ENCODE data around the gene MAML3. TPM values are rescaled to one million over a fixed set of nuclear protein-coding genes. Genes with fewer than 3 reads are reported as not detected.

Gene MAML3
- total RNA-seq, 4 donors from 2014 or later, result 18.2 to 42.7 (median 28.6) TPM

DNA sequence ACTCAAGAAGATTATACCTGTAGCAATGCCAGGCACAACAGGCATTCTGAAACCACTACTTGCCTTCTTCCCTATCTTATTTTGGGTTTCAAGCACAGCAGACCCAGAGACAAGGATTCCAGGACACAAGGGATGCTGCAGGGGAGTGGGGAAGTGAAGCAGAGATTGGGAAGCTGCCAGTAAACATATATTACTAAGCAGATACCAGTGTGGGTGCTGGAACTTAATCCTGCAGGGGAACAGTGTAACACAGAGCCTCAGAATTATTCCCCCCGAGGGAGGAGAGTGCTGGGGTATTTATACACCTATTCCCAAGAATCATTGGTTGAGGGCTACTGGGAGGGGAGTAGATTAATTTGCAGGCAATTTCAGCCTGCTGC is 33.3 kb upstream of the MAML3 start:
- WGBS, result 50% methylated on average over 1 of the region's 1 CpG
- Histone ChIP-seq H3K4me1 (peaks cover 32% of the 10 kb centered on the region), H3K27ac (peak overlapping the region; percentile 35), H3K36me3 (no peaks in the 10 kb centered on the region), H3K27me3 (no peaks in the 10 kb centered on the region), H3K4me3 (no peak overlapping the region), H3K9me3 (no peaks in the 10 kb centered on the region)
- DNase-seq (ENCODE audit: low spot score in 2 of 2), result no peak
- TF ChIP-seq POLR2A (IDR thresholded peaks at IDR 0.05), result no peak
- no peak for TF ChIP-seq POLR2AphosphoS5 (IDR thresholded peaks at IDR 0.05)
- no peak for TF ChIP-seq EP300 (IDR thresholded peaks at IDR 0.05)
- no peak for TF ChIP-seq CTCF (IDR thresholded peaks at IDR 0.05)

DNA sequence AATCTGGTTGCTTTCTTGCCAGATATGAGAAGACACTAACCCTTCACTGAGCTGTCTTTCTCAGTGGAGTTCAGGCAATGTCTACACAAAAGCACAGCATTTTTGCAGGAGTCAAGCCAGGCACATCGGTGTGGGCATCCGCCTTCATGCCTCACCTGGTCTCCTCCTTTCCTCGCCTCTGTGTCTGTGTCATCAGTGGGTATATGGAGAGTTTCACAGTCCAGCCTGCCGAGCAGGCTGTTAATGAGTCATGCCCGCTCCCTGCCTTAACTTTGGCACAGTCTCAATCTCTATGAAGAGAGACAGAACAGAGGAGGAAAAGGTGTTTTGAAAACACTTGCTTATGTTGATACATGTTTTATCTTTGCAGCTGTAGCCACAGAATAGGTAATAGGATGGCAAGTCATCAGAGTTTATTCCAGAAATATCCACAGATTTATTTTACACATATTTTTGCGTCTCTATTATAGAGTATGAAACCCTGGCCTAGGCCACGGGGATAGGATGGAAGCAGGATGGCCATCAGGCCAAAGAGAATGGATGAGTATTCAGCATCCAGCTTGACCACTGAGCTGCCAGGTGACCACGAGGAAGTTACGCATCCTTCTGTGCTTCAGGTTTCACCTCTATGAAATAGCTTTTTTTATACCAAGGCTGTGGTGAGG is 32.8 kb upstream of the MAML3 start:
- no peaks in the 10 kb centered on the region for H3K27me3 ChIP-seq
- 54% methylated on average over 9 of the region's 9 CpGs for WGBS
- TF ChIP-seq EP300 (IDR thresholded peaks at IDR 0.05), result no peak
- no peak for TF ChIP-seq POLR2A (IDR thresholded peaks at IDR 0.05)
- no peak for TF ChIP-seq POLR2AphosphoS5 (IDR thresholded peaks at IDR 0.05)
- no peak for TF ChIP-seq CTCF (IDR thresholded peaks at IDR 0.05)
- no peak for DNase-seq (ENCODE audit: low spot score in 2 of 2)
- H3K27ac ChIP-seq, result peak overlapping the region; percentile 49
- no peaks in the 10 kb centered on the region for H3K9me3 ChIP-seq
- no peaks in the 10 kb centered on the region for H3K36me3 ChIP-seq
- no peak overlapping the region for H3K4me3 ChIP-seq
- H3K4me1 ChIP-seq, result peaks cover 32% of the 10 kb centered on the region

- 73% methylated on average over 8 of the region's 8 CpGs for WGBS
Observed at GRCh38 chr4:140186082-140186438, 32.1 kb upstream of the MAML3 start.

DNA sequence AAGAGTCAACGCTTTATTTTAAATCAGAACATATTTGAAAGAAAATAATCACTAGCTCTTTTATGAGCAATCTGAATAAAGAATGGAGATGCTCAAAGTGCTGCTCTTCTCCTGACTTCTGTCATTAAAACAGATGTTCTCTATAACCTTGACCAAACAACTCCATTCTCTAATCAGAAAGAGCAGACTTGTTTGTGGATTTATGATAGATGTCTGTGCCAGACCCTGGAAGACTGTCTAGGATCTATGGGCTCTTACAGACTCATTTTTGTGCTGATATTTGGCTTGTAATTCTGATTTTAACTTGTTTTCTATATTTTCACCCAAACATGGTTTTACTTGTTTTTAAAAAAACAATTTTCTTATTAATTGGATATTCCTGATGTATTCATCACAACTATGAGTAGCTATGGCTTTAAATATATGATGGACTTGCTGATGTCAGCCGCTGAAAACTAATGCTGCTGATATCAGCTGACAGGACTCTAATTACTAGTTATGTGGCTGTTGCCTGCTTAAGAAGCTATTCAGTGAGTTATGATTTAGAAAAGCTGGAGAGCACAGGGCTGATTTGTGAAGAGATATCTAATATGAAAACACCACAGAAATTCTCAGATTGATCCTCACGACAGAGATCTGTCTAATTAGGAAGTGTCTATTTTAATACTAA is 31.6 kb upstream of the MAML3 start:
- Histone ChIP-seq H3K4me1 (peaks cover 32% of the 10 kb centered on the region), H3K27me3 (no peaks in the 10 kb centered on the region), H3K36me3 (no peaks in the 10 kb centered on the region), H3K9me3 (no peaks in the 10 kb centered on the region), H3K27ac (peak overlapping the region; percentile 49), H3K4me3 (no peak overlapping the region)
- DNase-seq (ENCODE audit: low spot score in 2 of 2), result no peak
- 56% methylated on average over 3 of the region's 3 CpGs for WGBS
- TF ChIP-seq CTCF (IDR thresholded peaks at IDR 0.05) (no peak), POLR2AphosphoS5 (IDR thresholded peaks at IDR 0.05) (no peak), POLR2A (IDR thresholded peaks at IDR 0.05) (no peak), EP300 (IDR thresholded peaks at IDR 0.05) (no peak)

More at GRCh38 chr4:140186082-140186438, 32.1 kb upstream of the MAML3 start:
- Histone ChIP-seq H3K27me3 (no peaks in the 10 kb centered on the region), H3K4me1 (peaks cover 32% of the 10 kb centered on the region), H3K4me3 (no peak overlapping the region), H3K36me3 (no peaks in the 10 kb centered on the region), H3K27ac (peak overlapping the region; percentile 49), H3K9me3 (no peaks in the 10 kb centered on the region)
- DNase-seq (ENCODE audit: low spot score in 2 of 2), result no peak
- TF ChIP-seq CTCF (IDR thresholded peaks at IDR 0.05) (no peak), POLR2AphosphoS5 (IDR thresholded peaks at IDR 0.05) (no peak), POLR2A (IDR thresholded peaks at IDR 0.05) (no peak), EP300 (IDR thresholded peaks at IDR 0.05) (no peak)

DNA sequence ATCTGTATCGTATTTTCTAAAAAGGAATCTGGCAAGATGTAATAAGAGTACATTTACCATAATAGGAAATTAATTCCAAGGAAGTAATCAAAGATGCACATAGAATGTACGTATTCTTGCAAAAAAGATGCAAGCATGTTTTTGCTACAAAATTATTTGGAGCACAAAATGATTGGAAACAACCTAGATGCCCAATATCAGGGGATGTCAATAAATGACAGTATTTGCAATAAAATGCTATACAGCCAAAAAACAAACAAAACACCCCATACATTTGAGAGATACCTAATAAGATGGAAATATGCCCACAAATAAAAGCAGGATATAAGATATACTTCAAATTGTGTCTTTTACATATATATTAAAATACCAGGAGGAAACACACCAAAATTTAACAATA is 29.3 kb upstream of the MAML3 start:
- Histone ChIP-seq H3K27ac (no peak overlapping the region), H3K4me1 (peaks cover 24% of the 10 kb centered on the region), H3K4me3 (no peak overlapping the region), H3K36me3 (no peaks in the 10 kb centered on the region), H3K9me3 (no peaks in the 10 kb centered on the region), H3K27me3 (no peaks in the 10 kb centered on the region)
- TF ChIP-seq CTCF (IDR thresholded peaks at IDR 0.05) (no peak), POLR2AphosphoS5 (IDR thresholded peaks at IDR 0.05) (no peak), POLR2A (IDR thresholded peaks at IDR 0.05) (no peak), EP300 (IDR thresholded peaks at IDR 0.05) (no peak)
- WGBS, result 91% methylated on average over 2 of the region's 2 CpGs
- no peak for DNase-seq (ENCODE audit: low spot score in 2 of 2)

Measured in suprapubic skin (tissue), 4 donors.